Stimulated activated naive B cell treated with anti-CD40 and anti-IgM and Interleukin-4, amounts not matched to agents 10 μg/mL and 1 μg/mL and 100 μg/mL, for 72 hours (primary cell): ENCODE results near the gene CACNG5.

Source experiments
- ATAC-seq, 2 donors: fragments of 150-1000 bp; cut with Tn5 transposase; replicated peaks; 2 replicates each; pipeline ENCODE4 v1.10.0; 2021; ENCODE audit warnings: moderate library complexity in 1 of 2
- DNase-seq: peaks from one replicate; pipeline ENCODE4 v3.0.0; 2021
- H3K27ac Mint-ChIP-seq: one replicate; pipeline ENCODE4 v1.8.0; 2022; ENCODE audit warnings: mild to moderate bottlenecking, mixed read lengths
- H3K27me3 Mint-ChIP-seq, 2 donors: one replicate each; pipeline ENCODE4 v1.8.0; 2022; ENCODE audit warnings: mixed read lengths in 2 of 2
- H3K36me3 Mint-ChIP-seq, 2 donors: one replicate each; pipeline ENCODE4 v1.8.0; 2022; ENCODE audit warnings: mixed read lengths in 2 of 2, mild to moderate bottlenecking in 1 of 2
- H3K4me1 Mint-ChIP-seq, 2 donors: one replicate each; pipeline ENCODE4 v1.8.0; 2022; ENCODE audit warnings: mixed read lengths in 2 of 2, mild to moderate bottlenecking in 1 of 2
- H3K4me3 Mint-ChIP-seq, 2 donors: one replicate each; pipeline ENCODE4 v1.8.0; 2022; ENCODE audit warnings: mild to moderate bottlenecking in 2 of 2, mixed read lengths in 2 of 2, moderate library complexity in 1 of 2
- H3K9me3 Mint-ChIP-seq, 2 donors: one replicate each; pipeline ENCODE4 v1.8.0; 2022; ENCODE audit warnings: mixed read lengths in 2 of 2, mild to moderate bottlenecking in 1 of 2

CACNG5 gene, protein sequence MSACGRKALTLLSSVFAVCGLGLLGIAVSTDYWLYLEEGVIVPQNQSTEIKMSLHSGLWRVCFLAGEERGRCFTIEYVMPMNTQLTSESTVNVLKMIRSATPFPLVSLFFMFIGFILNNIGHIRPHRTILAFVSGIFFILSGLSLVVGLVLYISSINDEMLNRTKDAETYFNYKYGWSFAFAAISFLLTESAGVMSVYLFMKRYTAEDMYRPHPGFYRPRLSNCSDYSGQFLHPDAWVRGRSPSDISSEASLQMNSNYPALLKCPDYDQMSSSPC

DNA sequence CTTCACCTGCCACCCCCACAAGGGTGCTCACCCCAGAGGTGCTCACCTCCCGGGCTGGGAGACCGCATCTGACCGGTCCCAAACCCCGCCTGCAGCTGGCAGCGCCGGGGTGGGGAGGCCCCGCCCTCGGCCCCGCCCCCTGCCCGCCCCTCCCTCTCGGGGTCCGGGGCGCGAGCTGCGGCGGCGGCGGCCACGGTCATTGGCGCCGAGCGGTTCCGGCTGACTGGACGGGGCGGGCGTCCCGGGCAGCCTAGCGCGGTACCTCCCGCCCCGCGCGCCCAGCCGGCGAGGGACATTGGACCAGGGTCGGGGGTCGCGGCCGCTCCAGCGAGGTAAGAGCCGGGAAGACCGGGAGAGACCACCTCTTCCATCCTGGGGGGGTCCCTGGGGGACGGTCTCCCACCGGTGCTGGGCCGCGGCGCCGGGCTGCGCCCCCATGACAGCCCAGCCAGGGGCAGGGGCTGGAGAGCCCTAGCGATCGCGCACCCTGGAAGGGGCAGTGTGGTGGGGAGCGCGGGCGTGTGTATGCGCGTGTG is at the start of gene CACNG5:
Gene CACNG5, plus strand, starts transcription at position 199 of the 536 bp plus-strand sequence. CDS start 42,216 bp downstream, outside the sequence.
- no peak for DNase-seq
- Mint-ChIP-seq H3K36me3 (no peaks in the 10 kb centered on the region), H3K9me3 (no peaks in the 10 kb centered on the region), H3K27me3 (peaks cover 54 to 72% of the 10 kb centered on the region in 2 donors), H3K4me3 (no peak within 1 kb of the TSS), H3K27ac (no peak within 1 kb of the TSS), H3K4me1 (peaks cover 0 to 2% of the 10 kb centered on the region in 2 donors)
- peak in 1 of 2 donors; percentile 23 for ATAC-seq

DNA sequence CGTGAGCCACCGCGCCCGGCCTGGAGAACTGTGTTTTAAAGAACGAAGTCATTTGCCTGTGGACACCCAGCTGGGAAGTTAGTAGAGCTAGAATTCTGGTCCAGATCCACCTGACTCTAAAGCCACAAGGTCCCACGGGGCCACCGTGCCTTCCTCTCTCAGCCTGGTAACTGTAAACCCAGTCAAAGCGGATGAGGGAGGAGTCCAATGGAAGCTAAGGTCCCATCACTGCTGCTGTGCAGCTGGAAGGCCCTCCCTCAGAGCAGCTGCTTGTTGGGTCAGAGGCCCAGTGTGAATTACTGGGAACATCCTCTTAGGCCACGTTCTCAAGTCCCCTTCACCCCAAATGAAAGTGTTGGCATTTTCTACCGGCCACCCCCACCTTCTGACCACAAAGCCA is 48.8 kb upstream of the CACNG5 start:
- Mint-ChIP-seq H3K27me3 (peaks cover 1% of the 10 kb centered on the region in 2 donors), H3K4me1 (peaks cover 14 to 38% of the 10 kb centered on the region in 2 donors), H3K9me3 (no peaks in the 10 kb centered on the region), H3K4me3 (no peak overlapping the region), H3K36me3 (no peaks in the 10 kb centered on the region), H3K27ac (peak overlapping the region; percentile 25)
- DNase-seq = no peak
- ATAC-seq = peak; percentile 70 to 72

DNA sequence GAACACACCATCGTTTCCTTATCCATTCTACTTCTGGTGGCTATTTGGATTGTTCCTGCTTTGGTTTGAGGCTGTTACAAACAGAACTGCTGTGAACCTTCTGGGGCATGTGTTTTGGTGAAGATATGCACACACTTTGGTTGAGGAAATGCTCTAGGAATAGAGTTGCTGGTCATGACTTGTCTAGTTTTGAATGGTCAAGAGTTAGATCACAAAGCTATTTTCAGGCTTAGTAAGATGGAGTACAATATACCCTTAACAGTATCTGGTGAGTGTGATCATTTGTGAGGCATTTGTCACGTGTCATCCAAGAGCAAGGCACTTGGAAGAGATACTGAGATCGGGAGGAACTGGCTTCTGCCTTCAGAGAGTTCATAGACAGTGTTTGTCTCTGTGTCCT is 47.0 kb upstream of the CACNG5 start:
- Mint-ChIP-seq H3K27me3 (peaks cover 13 to 14% of the 10 kb centered on the region in 2 donors), H3K4me1 (peaks cover 24 to 45% of the 10 kb centered on the region in 2 donors), H3K27ac (no peak overlapping the region), H3K4me3 (no peak overlapping the region), H3K9me3 (no peaks in the 10 kb centered on the region), H3K36me3 (peaks cover 0 to 6% of the 10 kb centered on the region in 2 donors)
- ATAC-seq (no peak), DNase-seq (no peak)

- no peak for ATAC-seq
- Mint-ChIP-seq H3K36me3 (peaks cover 0 to 6% of the 10 kb centered on the region in 2 donors), H3K4me3 (no peak overlapping the region), H3K4me1 (peaks cover 24 to 45% of the 10 kb centered on the region in 2 donors), H3K27me3 (peaks cover 13 to 14% of the 10 kb centered on the region in 2 donors), H3K9me3 (no peaks in the 10 kb centered on the region), H3K27ac (no peak overlapping the region)
- DNase-seq = no peak
Observed at GRCh38 chr17:66789093-66789492, 45.8 kb upstream of the CACNG5 start.

GRCh38 chr17:66789961-66790437 is 44.9 kb upstream of the CACNG5 start:
- H3K36me3 Mint-ChIP-seq = peaks cover 0 to 6% of the 10 kb centered on the region in 2 donors
- H3K4me1 Mint-ChIP-seq = peaks cover 24 to 45% of the 10 kb centered on the region in 2 donors
- H3K27me3 Mint-ChIP-seq = peaks cover 14 to 15% of the 10 kb centered on the region in 2 donors
- ATAC-seq = peak in 1 of 2 donors; percentile 33
- no peak for DNase-seq
- no peaks in the 10 kb centered on the region for H3K9me3 Mint-ChIP-seq
- H3K27ac Mint-ChIP-seq = no peak overlapping the region
- no peak overlapping the region for H3K4me3 Mint-ChIP-seq

GRCh38 chr17:66790501-66791061 is 44.3 kb upstream of the CACNG5 start:
- DNase-seq (no peak), ATAC-seq (no peak)
- Mint-ChIP-seq H3K27me3 (peaks cover 14 to 16% of the 10 kb centered on the region in 2 donors), H3K9me3 (no peaks in the 10 kb centered on the region), H3K27ac (no peak overlapping the region), H3K4me3 (no peak overlapping the region), H3K36me3 (peaks cover 0 to 6% of the 10 kb centered on the region in 2 donors), H3K4me1 (peaks cover 24 to 45% of the 10 kb centered on the region in 2 donors)

DNA sequence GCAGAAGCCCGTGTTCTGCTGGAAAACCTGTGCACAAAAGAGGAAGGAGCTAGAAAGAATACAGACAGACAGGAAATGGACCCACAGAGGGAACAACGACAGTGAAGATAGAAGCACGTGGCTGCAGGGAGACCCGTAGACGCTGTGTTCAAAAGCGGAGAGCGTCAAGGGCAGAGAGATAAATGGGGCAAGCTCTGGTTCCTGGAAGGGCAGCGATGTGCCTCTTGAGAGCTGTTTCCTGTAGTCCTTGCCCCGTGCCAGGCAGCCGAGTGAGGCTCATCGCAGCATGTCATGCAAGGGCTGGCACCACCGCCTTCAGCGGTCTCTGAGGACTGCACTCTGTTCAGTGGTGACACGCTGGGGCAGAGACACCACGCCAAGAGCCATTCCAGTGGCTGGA is 43.6 kb upstream of the CACNG5 start:
- Mint-ChIP-seq H3K9me3 (no peaks in the 10 kb centered on the region), H3K4me3 (peak overlapping the region; percentile 27 to 45), H3K36me3 (peaks cover 0 to 6% of the 10 kb centered on the region in 2 donors), H3K27me3 (peaks cover 14 to 16% of the 10 kb centered on the region in 2 donors), H3K27ac (peak overlapping the region; percentile 79), H3K4me1 (peaks cover 19 to 37% of the 10 kb centered on the region in 2 donors)
- DNase-seq (peak; percentile 12), ATAC-seq (peak; percentile 80 to 90)

DNA sequence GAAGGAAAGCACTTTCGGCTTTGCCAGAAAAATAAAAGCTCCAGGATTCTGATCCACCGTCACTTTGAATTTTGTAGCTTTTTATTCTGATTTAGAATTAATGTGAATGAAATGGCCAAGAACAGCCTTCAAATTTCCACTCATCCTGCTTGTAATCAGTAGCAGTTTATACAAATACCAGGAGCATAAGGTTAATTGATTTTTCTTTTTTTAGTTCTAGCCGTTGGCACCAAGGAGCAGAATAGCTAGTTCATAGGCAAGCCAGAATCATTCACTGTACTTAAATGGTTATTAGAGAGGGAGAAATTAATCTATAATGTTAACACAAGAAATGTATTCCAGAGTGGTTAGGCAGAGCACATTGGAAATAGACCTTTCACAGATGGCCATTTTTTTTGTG is 41.1 kb upstream of the CACNG5 start:
- H3K36me3 Mint-ChIP-seq = peaks cover 0 to 6% of the 10 kb centered on the region in 2 donors
- H3K27me3 Mint-ChIP-seq = peaks cover 14 to 16% of the 10 kb centered on the region in 2 donors
- DNase-seq = no peak

DNA sequence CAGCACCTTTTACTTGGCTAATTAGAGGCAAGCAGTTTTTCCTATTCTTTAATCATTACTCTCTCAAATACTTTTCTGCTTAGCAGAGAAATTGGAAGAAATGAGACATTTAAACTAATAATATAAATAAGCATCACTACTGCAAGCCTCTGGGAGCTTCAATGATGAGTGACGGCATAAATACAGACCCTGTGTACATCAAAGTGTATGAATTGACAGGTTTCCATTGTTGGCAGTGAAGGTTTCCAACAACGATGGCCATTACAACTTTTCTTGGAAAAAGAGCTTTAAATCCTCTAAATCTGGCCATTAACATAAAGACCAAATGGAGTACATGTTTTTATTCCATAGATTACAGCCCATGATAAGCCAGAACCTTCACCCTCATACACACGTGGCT is 39.4 kb upstream of the CACNG5 start:
- Mint-ChIP-seq H3K36me3 (peaks cover 0 to 6% of the 10 kb centered on the region in 2 donors), H3K27ac (no peak overlapping the region), H3K27me3 (peaks cover 14 to 16% of the 10 kb centered on the region in 2 donors), H3K4me3 (no peak overlapping the region), H3K4me1 (peaks cover 10 to 12% of the 10 kb centered on the region in 2 donors), H3K9me3 (no peaks in the 10 kb centered on the region)
- DNase-seq (no peak), ATAC-seq (no peak)

More for the DNA sequence above, 41.1 kb upstream of the CACNG5 start:
- Mint-ChIP-seq H3K4me1 (peaks cover 13 to 22% of the 10 kb centered on the region in 2 donors), H3K9me3 (no peaks in the 10 kb centered on the region), H3K4me3 (no peak overlapping the region), H3K27ac (no peak overlapping the region)
- no peak for ATAC-seq

DNA sequence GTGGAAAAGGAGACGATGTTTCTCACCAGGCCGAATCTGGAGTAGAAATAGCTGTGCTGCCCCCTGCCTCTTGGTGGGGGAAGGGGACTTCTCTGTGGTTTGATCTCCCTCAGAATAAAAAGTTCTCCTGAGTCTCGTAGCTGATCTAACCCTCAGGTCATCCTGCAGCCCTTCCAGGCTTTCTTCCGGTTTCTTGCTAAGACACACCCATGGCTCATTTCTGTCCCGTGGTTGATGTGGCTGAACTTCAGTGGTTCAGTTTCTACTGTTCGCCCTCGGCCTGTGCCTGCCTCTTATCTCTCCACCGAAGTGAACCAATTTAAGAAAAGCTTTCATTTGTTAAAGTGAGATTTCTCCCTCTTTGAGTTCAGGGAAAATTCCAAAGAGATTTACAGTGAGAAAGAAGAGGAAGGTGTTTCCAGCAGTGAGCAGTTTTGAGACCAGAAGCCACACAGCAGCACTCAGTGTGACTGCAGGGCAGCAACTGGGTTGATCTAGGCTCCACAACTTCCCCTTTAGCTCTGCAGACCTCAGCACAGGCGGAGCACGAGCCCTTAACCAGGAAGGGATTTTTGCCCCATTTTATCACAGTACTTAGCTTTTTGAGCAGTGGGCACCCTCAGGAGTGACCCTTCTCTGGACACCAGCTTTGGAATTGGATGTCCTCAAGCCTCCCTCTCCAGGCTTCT is 34.9 kb upstream of the CACNG5 start:
- H3K9me3 Mint-ChIP-seq = no peaks in the 10 kb centered on the region
- no peak for DNase-seq
- H3K36me3 Mint-ChIP-seq = no peaks in the 10 kb centered on the region
- ATAC-seq = no peak
- no peak overlapping the region for H3K4me3 Mint-ChIP-seq
- peaks cover 0 to 1% of the 10 kb centered on the region in 2 donors for H3K27me3 Mint-ChIP-seq
- no peaks in the 10 kb centered on the region for H3K4me1 Mint-ChIP-seq
- no peak overlapping the region for H3K27ac Mint-ChIP-seq

DNA sequence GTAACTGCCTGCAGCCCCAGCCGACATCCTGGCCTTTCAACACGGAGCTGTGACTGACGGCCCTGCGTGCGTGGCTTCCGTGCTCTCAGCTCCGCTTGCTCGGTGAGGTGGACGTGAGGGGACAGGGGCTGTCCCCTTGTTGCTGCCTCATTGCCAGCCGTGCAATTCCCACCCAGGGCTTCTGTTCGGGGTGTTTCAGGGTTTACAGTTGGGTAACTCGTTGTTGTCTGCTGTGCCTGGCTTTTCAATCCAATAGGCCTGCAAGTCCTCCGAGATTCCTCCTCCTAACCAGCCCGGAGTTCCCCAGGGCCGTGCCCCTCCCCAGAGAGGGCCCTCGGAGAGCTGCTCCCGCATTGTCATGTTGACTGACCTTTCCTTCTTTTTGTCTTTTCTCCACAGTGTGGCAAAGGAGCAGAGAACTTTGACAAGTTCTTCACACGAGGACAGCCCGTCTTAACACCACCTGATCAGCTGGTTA is 31.4 kb upstream of the CACNG5 start:
- H3K36me3 Mint-ChIP-seq = no peaks in the 10 kb centered on the region
- H3K27me3 Mint-ChIP-seq = peaks cover 22 to 24% of the 10 kb centered on the region in 2 donors
- H3K9me3 Mint-ChIP-seq = no peaks in the 10 kb centered on the region
- H3K27ac Mint-ChIP-seq = no peak overlapping the region
- no peak overlapping the region for H3K4me3 Mint-ChIP-seq
- no peak for ATAC-seq
- H3K4me1 Mint-ChIP-seq = peaks cover 13 to 27% of the 10 kb centered on the region in 2 donors
- DNase-seq = no peak

DNA sequence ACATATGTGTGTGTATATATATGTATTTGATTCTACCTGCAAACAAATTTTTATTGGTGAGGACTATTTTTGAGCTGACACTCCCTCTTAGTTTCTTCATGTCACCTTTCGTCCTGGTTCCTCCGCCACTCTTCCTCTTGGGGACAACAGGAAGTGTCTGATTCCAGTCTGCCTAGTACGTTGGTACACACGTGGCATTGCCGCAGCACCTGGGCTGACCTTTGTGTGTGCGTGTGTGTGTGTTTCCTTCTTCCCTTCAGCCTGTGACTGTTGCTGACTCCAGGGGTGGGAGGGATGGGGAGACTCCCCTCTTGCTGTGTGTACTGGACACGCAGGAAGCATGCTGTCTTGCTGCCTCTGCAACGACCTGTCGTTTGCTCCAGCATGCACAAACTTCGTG is 29.4 kb upstream of the CACNG5 start:
- Mint-ChIP-seq H3K27ac (no peak overlapping the region), H3K36me3 (no peaks in the 10 kb centered on the region), H3K4me3 (no peak overlapping the region), H3K4me1 (peaks cover 13 to 28% of the 10 kb centered on the region in 2 donors), H3K27me3 (peaks cover 23 to 28% of the 10 kb centered on the region in 2 donors), H3K9me3 (no peaks in the 10 kb centered on the region)
- DNase-seq (no peak), ATAC-seq (peak in 1 of 2 donors; percentile 27)

GRCh38 chr17:66807182-66807581 is 27.7 kb upstream of the CACNG5 start:
- no peaks in the 10 kb centered on the region for H3K9me3 Mint-ChIP-seq
- H3K4me1 Mint-ChIP-seq = peaks cover 15 to 28% of the 10 kb centered on the region in 2 donors
- no peaks in the 10 kb centered on the region for H3K36me3 Mint-ChIP-seq
- ATAC-seq (peak in 1 of 2 donors; percentile 36), DNase-seq (no peak)
- no peak overlapping the region for H3K4me3 Mint-ChIP-seq
- no peak overlapping the region for H3K27ac Mint-ChIP-seq
- H3K27me3 Mint-ChIP-seq = peaks cover 28% of the 10 kb centered on the region in 2 donors

DNA sequence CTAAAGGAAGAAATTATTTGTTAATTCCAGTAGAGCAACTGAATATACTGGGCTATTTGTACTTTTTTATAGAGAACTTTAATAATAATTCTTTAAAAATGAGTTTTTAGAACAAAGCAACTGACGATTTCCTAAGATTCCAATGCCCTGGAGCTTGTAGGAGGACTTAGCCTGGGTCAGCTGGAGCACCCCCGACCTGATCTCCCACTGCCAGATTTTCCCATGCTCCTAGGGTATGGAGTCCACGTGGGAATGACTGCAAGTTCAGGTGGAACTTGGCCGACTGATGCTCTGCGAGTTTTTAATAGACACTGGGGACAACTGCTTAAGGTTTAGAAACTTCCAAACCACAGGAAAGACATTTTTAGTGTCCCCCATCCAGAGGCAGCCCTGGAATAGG is 25.5 kb upstream of the CACNG5 start:
- Mint-ChIP-seq H3K4me1 (peaks cover 15 to 28% of the 10 kb centered on the region in 2 donors), H3K9me3 (no peaks in the 10 kb centered on the region), H3K4me3 (no peak overlapping the region), H3K36me3 (no peaks in the 10 kb centered on the region), H3K27ac (no peak overlapping the region), H3K27me3 (peaks cover 28 to 33% of the 10 kb centered on the region in 2 donors)
- no peak for DNase-seq
- ATAC-seq = no peak
